ENCODE measurements around the gene GOLGA7B. TPM values are rescaled to one million over a fixed set of nuclear protein-coding genes. Genes with fewer than 3 reads are reported as not detected.

The GOLGA7B gene
- total RNA-seq, 1 donor from 2014 or later, result 0.12 TPM

DNA sequence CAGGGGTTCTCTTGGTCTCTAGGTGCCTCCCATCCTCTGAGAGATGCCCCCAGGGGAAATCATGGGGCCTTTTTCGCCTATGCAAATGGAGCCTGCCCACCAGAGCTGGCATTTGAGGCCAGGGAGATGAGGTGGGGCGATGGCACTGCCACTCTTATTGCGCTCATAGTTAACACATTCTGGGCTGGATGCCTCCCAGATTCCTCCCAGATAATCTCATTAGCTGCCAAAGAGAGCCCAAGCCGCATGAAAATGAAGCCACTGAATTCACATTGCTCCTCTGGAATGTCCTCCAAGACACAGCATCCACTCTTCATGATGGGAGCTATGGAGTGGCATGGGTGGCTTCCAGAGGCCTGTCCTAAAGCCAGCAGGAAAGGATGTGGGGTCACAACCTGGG lies 61.0 kb downstream of the GOLGA7B start:
- TF ChIP-seq, protein P1, sequence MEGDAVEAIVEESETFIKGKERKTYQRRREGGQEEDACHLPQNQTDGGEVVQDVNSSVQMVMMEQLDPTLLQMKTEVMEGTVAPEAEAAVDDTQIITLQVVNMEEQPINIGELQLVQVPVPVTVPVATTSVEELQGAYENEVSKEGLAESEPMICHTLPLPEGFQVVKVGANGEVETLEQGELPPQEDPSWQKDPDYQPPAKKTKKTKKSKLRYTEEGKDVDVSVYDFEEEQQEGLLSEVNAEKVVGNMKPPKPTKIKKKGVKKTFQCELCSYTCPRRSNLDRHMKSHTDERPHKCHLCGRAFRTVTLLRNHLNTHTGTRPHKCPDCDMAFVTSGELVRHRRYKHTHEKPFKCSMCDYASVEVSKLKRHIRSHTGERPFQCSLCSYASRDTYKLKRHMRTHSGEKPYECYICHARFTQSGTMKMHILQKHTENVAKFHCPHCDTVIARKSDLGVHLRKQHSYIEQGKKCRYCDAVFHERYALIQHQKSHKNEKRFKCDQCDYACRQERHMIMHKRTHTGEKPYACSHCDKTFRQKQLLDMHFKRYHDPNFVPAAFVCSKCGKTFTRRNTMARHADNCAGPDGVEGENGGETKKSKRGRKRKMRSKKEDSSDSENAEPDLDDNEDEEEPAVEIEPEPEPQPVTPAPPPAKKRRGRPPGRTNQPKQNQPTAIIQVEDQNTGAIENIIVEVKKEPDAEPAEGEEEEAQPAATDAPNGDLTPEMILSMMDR (conservative IDR thresholded peaks at IDR 0.05; ENCODE audit: low read depth, low read length), result no peak
- no peak overlapping the region for H3K4me3 ChIP-seq (ENCODE audit: low read depth, low read length)
- DNase-seq (ENCODE audit: low read depth), result no peak

DNA sequence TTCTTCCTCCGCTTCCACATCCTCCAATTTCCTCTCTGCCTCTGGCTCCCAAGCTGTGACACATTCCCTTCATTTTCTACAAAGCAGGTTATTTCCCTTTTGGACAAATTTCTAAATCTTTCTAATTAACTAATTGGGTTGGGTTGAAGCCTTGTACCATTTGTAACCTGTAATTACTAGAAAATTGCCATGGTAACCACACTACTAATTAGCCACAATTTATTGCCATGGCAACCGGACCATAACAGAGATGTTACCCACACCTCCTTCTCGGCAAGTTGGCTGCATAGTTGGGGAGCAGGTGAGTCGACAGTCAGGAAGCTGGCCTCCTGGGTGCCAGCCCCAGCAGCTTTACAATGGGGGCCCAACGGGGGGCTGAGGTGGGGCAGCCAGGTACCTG lies 61.6 kb downstream of the GOLGA7B start:
- no peak overlapping the region for H3K4me3 ChIP-seq (ENCODE audit: low read depth, low read length)
- no peak for DNase-seq (ENCODE audit: low read depth)
- TF ChIP-seq, protein P1 (conservative IDR thresholded peaks at IDR 0.05; ENCODE audit: low read depth, low read length), result no peak

- no peak overlapping the region for H3K4me3 ChIP-seq (ENCODE audit: low read depth, low read length)
- TF ChIP-seq, protein P1 (conservative IDR thresholded peaks at IDR 0.05; ENCODE audit: low read depth, low read length), result no peak
- DNase-seq (ENCODE audit: low read depth), result no peak
Observed at GRCh38 chr10:97913193-97913592, 63.5 kb downstream of the GOLGA7B start.

GRCh38 chr10:97913614-97914013 lies 64.0 kb downstream of the GOLGA7B start:
- no peak overlapping the region for H3K4me3 ChIP-seq (ENCODE audit: low read depth, low read length)
- DNase-seq (ENCODE audit: low read depth), result no peak
- TF ChIP-seq, protein P1 (conservative IDR thresholded peaks at IDR 0.05; ENCODE audit: low read depth, low read length), result no peak

- DNase-seq (ENCODE audit: low read depth), result no peak
- H3K4me3 ChIP-seq (ENCODE audit: low read depth, low read length), result no peak overlapping the region
- TF ChIP-seq, protein P1 (conservative IDR thresholded peaks at IDR 0.05; ENCODE audit: low read depth, low read length), result no peak
Observed at GRCh38 chr10:97914171-97914836, 64.7 kb downstream of the GOLGA7B start.

DNA sequence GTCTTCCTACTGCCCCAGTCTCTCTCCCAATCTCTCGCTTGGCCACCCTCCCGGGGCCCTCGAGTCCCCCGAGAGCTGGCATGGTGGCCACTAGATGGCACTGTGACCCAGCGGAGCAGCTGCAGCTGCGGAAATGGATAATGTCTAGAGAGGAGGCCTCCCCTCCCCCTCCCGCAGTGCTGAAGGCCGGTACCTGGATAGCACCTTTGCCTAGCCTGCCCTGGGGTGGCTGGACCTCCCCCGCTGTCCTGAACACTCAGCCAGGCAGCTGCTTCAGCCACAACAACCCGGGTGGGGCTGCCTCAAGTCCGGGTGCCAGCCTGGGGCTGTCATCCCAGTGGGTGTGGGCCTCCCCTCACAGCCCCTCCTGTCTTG lies 65.2 kb downstream of the GOLGA7B start:
- DNase-seq (ENCODE audit: low read depth), result no peak
- TF ChIP-seq, protein P1 (conservative IDR thresholded peaks at IDR 0.05; ENCODE audit: low read depth, low read length), result peak; percentile 95

More for the DNA sequence above, 65.2 kb downstream of the GOLGA7B start:
- H3K4me3 ChIP-seq (ENCODE audit: low read depth, low read length), result no peak overlapping the region

All from epithelial cell of proximal tubule (primary cell).